AG09319 (cell line): Measurements from ENCODE around the gene BORCS5.

ENCODE experiments used
- DNase-seq: peaks from one replicate; pipeline ENCODE4 v3.0.0-alpha.2; 2010; ENCODE audit warnings: low read depth; ENCODE audit errors: extremely low read depth
- TF ChIP-seq, protein P1 (sequence below): IDR thresholded peaks from 2 replicates; pipeline ENCODE4 v1.5.1; 2011; ENCODE audit warnings: low read depth, mild to moderate bottlenecking, inconsistent platforms, low read length, moderate library complexity

Gene BORCS5

DNA sequence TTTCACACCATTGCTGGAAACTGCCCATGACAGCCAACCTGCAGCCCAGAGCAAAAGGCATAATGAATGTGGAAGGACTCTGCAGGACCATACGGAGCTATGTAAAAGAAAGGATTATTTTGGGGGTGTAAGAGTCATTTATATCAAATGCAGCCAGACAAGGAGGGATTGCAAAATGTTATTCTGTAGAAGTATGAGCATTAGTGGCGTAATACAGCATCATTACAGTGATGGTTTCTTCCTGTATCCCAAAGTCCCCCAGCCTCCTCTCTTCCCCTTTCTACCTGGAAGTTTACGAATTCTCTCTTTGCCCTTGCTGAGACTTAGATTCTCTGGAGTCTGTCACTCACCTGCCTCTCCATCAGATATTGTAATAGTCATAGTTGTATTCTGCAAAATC is 89.9 kb downstream of the BORCS5 start:
- TF ChIP-seq, protein P1, sequence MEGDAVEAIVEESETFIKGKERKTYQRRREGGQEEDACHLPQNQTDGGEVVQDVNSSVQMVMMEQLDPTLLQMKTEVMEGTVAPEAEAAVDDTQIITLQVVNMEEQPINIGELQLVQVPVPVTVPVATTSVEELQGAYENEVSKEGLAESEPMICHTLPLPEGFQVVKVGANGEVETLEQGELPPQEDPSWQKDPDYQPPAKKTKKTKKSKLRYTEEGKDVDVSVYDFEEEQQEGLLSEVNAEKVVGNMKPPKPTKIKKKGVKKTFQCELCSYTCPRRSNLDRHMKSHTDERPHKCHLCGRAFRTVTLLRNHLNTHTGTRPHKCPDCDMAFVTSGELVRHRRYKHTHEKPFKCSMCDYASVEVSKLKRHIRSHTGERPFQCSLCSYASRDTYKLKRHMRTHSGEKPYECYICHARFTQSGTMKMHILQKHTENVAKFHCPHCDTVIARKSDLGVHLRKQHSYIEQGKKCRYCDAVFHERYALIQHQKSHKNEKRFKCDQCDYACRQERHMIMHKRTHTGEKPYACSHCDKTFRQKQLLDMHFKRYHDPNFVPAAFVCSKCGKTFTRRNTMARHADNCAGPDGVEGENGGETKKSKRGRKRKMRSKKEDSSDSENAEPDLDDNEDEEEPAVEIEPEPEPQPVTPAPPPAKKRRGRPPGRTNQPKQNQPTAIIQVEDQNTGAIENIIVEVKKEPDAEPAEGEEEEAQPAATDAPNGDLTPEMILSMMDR, result no peak
- no peak for DNase-seq

DNA sequence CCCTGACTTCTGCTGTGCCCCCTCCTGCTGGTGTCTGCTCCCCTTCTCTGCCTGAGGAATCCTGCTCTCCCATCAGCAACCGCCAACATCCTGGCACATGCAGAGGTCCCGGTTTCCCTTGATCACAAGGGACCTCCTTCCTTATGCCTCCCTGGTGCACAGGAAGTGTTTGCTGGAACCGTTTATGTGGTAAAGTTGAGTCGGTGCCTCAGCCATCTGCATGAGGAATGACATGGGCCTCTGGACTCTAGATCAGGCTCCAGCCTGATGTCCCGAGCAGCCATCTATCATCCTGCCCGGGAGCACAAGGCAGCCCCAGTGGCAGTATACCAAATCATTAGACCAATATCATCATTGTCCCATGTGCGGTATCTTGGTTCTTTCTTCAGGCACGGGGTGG is 90.4 kb downstream of the BORCS5 start:
- DNase-seq, result no peak
- TF ChIP-seq, protein P1, result no peak

GRCh38 chr12:12447837-12448236 is 91.0 kb downstream of the BORCS5 start:
- DNase-seq, result no peak

DNA sequence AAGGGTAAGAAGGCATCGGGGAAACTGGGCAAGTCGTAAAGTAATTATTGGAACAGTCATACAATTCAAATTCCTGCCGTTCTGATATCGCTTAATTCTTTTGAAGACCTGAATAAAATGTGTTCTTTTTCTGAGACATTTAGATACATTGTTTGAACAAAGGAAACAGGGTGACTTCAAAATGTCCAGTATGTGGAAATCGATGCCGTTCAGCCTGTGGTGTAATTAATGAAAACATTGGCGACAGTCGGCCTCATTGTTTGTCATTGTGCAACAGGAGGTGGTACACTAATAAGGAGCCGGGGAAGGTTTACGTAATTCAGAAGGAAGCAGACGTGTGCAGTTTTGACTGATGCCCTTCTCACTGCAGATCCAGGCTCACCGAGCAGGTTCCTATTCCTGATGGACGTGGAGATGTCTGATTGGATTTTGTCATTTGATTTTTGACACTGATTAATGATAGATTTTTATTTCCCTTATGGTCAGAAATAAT is 92.7 kb downstream of the BORCS5 start:
- DNase-seq, result no peak
- TF ChIP-seq, protein P1, result no peak

More at GRCh38 chr12:12447837-12448236, 91.0 kb downstream of the BORCS5 start:
- TF ChIP-seq, protein P1, result no peak

DNA sequence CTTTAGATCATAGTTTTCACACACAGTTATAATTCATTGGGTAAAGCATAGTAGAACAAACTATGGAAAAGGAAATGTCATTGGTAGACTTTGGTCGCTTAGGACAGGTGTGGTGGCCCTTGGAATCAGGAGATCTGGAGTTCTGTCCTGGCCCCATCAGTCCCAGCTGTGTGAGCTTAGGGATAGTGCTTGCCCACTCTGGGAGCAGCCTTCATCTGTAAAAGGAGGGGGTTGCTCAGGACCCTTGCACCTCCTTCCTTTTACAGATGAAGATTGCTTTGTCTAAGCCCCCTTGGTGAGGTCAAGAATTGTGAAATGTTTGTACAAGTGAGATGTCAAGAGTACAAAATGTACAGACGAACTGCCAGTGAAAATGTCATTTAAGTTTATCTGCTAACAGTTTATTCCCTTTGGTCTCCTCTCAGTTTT is 93.2 kb downstream of the BORCS5 start:
- TF ChIP-seq, protein P1, result no peak
- DNase-seq, result no peak

- no peak for DNase-seq
- TF ChIP-seq, protein P1, result no peak
Observed at GRCh38 chr12:12451098-12451497, 94.2 kb downstream of the BORCS5 start.

DNA sequence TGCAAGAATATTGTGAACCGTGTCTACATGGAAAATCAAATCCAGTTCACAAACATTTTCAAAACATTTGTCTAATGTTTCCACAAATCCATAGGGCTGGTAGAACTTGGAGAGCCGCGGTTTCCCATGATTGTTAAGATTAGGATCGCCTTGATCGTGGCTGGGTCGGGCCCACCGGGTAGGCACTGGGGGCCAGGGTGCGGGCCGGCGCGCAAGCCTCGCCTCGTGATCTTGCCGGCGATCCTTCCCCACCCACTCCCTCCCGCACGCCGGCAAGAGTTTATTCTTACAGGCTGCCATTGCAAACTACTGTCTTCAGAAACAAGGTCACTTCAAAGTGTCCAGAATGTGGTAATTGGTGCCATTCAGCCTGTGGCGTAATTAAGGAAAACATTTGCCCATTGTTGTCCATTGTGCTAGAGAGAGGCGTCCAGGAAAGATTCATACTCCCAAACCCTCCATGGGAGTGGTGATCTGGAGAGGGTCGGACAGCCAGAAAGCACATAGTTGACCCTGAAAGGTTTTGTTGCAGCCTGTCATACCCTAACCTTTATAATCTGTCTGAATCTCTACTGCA is 95.5 kb downstream of the BORCS5 start:
- DNase-seq, result no peak
- TF ChIP-seq, protein P1, result no peak
